ENCODE results near the gene METTL23. TPM values are rescaled to one million over a fixed set of nuclear protein-coding genes. Genes with fewer than 3 reads are reported as not detected.

The METTL23 gene
- total RNA-seq, 4 donors from 2014 or later = 13.8 to 32.5 (median 21.6) TPM

GRCh38 chr17:76700617-76701470 lies 25.8 kb upstream of the METTL23 start:
- DNase-seq = peak; percentile 77 to 89
- Histone ChIP-seq H3K4me3 (peak overlapping the region; percentile 7 to 18), H3K4me1 (peaks cover 7 to 30% of the 10 kb centered on the region in 2 donors), H3K27ac (peak overlapping the region; percentile 90 to 96), H3K36me3 (no peaks in the 10 kb centered on the region), H3K27me3 (no peaks in the 10 kb centered on the region), H3K9me3 (no peaks in the 10 kb centered on the region)
- no peak for TF ChIP-seq CTCF (IDR thresholded peaks at IDR 0.05)
- peak; percentile 66 to 69 for TF ChIP-seq POLR2A (IDR thresholded peaks at IDR 0.05)
- intact Hi-C loops (cut with DNase I; ENCODE audit: low total_unique reads) = no loop called here

GRCh38 chr17:76701471-76701967 lies 25.1 kb upstream of the METTL23 start:
- Histone ChIP-seq H3K4me1 (peaks cover 4 to 30% of the 10 kb centered on the region in 2 donors), H3K36me3 (no peaks in the 10 kb centered on the region), H3K27me3 (no peaks in the 10 kb centered on the region), H3K27ac (peak overlapping the region; percentile 90 to 96), H3K9me3 (no peaks in the 10 kb centered on the region), H3K4me3 (peak overlapping the region in 1 of 2 donors; percentile 18)
- TF ChIP-seq POLR2A (IDR thresholded peaks at IDR 0.05) = no peak
- no peak for TF ChIP-seq CTCF (IDR thresholded peaks at IDR 0.05)
- intact Hi-C loops (cut with DNase I; ENCODE audit: low total_unique reads) = no loop called here
- DNase-seq = no peak

- H3K27me3 ChIP-seq = no peaks in the 10 kb centered on the region
- H3K4me3 ChIP-seq = no peak overlapping the region
- H3K27ac ChIP-seq = peak overlapping the region; percentile 90 to 96
- intact Hi-C loops (cut with DNase I; ENCODE audit: low total_unique reads) = no loop called here
- no peak for DNase-seq
- TF ChIP-seq CTCF (IDR thresholded peaks at IDR 0.05) (no peak), POLR2A (IDR thresholded peaks at IDR 0.05) (no peak)
- no peaks in the 10 kb centered on the region for H3K36me3 ChIP-seq
- H3K4me1 ChIP-seq = peaks cover 0 to 24% of the 10 kb centered on the region in 2 donors
- H3K9me3 ChIP-seq = no peaks in the 10 kb centered on the region
These were observed 24.6 kb upstream of the METTL23 start for GRCh38 chr17:76702076-76702475.

GRCh38 chr17:76702941-76703637 lies 23.6 kb upstream of the METTL23 start:
- DNase-seq = no peak
- no peak overlapping the region for H3K4me3 ChIP-seq
- no peaks in the 10 kb centered on the region for H3K36me3 ChIP-seq
- intact Hi-C loops (cut with DNase I; ENCODE audit: low total_unique reads) = no loop called here
- H3K27ac ChIP-seq = peak overlapping the region in 1 of 2 donors; percentile 90
- peaks cover 0 to 15% of the 10 kb centered on the region in 2 donors for H3K4me1 ChIP-seq
- H3K27me3 ChIP-seq = no peaks in the 10 kb centered on the region
- TF ChIP-seq POLR2A (IDR thresholded peaks at IDR 0.05) (no peak), CTCF (IDR thresholded peaks at IDR 0.05) (no peak)
- no peaks in the 10 kb centered on the region for H3K9me3 ChIP-seq

- H3K36me3 ChIP-seq = no peaks in the 10 kb centered on the region
- peak overlapping the region; percentile 41 to 50 for H3K27ac ChIP-seq
- no peaks in the 10 kb centered on the region for H3K27me3 ChIP-seq
- H3K9me3 ChIP-seq = no peaks in the 10 kb centered on the region
- H3K4me3 ChIP-seq = no peak overlapping the region
- no peak for DNase-seq
- TF ChIP-seq POLR2A (IDR thresholded peaks at IDR 0.05) (no peak), CTCF (IDR thresholded peaks at IDR 0.05) (no peak)
- intact Hi-C loops (cut with DNase I; ENCODE audit: low total_unique reads) = no loop called here
- peaks cover 0 to 14% of the 10 kb centered on the region in 2 donors for H3K4me1 ChIP-seq
These were observed 21.8 kb upstream of the METTL23 start for GRCh38 chr17:76704805-76705204.
